Amniotic stem cell (primary cell): ENCODE results near the gene ERP44.
"Not testable (repeated sequence)": the region's sequence is repeated elsewhere in the genome, so short reads cannot be mapped to it uniquely, and the experiment has no call there.

Source experiments
- DNase-seq: peaks from one replicate; lab custom pipeline; 2025; lab: John Stamatoyannopoulos, UW

ERP44 gene

GRCh38 chr9:100098887-100099721 is at the start of gene ERP44, which contains the start of gene INVS:
TSS of gene ERP44 (minus strand) at chr9:100099000. CDS start at chr9:100098840, 160 bp downstream.
TSS of gene INVS (plus strand) at chr9:100099243. CDS start at chr9:100104522, 5,279 bp downstream.
- peak; percentile 100 for DNase-seq

GRCh38 chr9:100145976-100146375 is 47.2 kb upstream of the ERP44 start:
- not testable (repeated sequence) for DNase-seq

GRCh38 chr9:100145167-100145934 is 46.6 kb upstream of the ERP44 start:
- DNase-seq = not testable (repeated sequence)

GRCh38 chr9:100141862-100142261 is 43.1 kb upstream of the ERP44 start:
- not testable (repeated sequence) for DNase-seq

- DNase-seq = not testable (repeated sequence)
Measured at GRCh38 chr9:100140303-100140702, 41.5 kb upstream of the ERP44 start.

DNA sequence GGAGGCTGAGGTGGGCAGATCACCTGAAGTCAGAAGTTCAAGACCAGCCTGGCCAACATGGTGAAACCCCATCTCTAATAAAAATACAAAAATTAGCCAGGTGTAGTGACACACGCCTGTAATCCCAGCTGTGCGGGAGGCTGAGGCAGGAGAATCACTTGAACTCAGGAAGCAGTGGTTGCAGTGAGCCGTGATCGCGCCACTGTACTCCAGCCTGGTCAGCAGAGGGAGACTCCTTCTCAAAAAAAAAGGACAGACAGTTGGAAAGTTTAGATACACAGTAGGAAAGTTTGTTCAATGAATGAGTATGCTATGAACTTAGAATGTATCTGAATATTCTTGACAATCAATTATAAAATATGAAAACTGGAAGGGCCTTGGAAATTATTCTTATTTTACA is 38.0 kb upstream of the ERP44 start:
- DNase-seq = not testable (repeated sequence)

DNA sequence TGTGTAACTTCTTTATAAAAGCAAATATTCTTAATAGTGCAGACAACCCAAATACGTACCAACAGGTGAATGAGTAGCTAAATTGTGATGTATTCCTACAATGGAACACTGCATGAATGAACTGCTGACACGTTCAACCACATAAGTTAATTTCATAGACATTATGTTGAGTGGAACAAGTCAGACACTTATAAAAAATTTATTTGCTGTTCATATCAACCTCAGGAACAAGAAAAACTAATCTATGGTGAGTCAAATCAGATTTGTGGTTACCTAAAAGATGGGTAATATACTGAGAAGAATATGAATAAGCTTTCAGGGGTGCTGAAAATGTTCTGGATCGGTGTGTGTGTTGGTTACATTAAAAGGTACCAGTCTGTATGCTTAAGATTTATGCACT is 35.9 kb upstream of the ERP44 start:
- no peak for DNase-seq

DNA sequence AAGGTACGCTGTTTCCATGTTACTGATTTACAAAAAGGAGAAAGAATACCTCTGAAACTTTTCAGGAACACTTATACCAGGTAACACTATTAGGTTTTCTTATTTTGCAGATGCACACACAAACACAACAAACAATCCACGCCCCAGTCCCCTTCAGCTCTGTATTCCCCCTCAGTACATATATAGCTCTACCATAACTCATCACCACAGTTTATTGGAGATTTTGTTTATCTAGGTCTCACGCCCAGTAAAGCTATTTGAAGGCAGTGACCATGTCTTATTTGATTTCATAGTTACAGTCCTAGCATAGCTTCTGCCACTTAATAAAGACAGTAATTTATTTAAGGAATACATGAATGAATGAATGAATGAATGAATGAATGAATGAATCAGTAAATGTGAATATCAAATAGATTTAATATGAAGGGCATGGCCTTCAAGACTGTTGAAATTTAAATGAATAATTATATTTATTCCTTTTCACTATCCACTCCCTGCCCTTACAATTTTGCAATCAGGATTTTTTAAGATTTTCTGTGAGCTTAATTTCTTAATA is 33.2 kb upstream of the ERP44 start:
- DNase-seq = no peak

DNA sequence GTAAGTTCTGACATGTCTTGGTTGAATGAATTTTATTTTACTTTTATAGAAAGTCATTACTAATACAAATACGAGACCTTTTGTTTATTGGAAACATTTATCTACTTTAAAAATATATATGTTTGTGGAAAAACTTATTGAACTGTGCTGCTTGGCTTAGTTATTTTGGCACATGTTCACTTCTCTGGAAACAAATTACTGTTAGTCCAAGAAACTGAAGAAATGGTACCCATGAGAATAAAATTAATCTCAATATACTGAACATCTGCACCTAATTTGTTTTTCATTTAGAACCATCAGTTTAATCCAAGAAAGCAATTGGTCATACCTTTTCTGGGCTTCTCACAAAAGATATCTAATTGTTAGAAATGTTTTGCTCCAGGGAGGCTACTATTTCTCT is 32.4 kb upstream of the ERP44 start:
- DNase-seq = no peak

DNA sequence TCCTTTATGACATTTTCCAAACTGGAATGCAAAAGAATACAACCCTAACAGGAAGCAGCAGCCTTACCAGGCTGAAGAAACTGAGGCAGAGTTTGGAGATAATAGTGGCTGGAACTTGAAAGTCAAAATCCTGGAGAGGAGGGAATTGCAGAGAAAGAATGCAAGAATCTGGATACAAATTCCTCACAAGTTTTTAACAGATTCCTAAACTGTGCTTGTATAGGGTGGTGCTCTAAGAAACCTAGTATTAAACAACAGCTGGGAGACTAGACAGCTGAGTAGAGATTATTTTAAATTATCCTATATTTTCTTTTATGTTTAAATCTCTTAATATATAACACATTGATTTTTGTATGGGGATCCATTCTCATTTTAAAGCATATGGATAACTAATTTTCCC is 31.0 kb upstream of the ERP44 start:
- DNase-seq = no peak

GRCh38 chr9:100126423-100126822 is 27.6 kb upstream of the ERP44 start:
- no peak for DNase-seq

GRCh38 chr9:100125910-100126309 is 27.1 kb upstream of the ERP44 start:
- no peak for DNase-seq

DNA sequence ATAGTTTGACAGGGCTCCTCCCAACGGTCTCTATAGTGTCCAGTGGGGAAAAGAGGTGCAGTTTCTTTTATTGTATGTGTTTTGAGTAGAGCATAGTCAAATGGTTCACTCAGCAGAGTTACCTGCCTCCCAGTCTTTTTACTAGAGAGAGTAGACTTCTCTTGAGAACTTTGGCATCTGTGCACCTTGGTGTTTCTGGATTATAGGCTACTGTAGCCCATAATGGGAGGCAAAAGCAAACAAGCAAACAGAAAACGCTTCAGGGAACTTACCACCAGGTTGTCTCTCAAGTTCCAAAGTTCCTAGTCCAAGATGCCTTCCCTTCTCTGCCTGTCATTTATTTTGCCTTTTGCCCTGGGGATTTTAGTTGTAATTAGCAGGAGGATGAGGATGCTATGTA is 26.4 kb upstream of the ERP44 start:
- no peak for DNase-seq

- no peak for DNase-seq
Measured at GRCh38 chr9:100120286-100120685, 21.5 kb upstream of the ERP44 start.

DNA sequence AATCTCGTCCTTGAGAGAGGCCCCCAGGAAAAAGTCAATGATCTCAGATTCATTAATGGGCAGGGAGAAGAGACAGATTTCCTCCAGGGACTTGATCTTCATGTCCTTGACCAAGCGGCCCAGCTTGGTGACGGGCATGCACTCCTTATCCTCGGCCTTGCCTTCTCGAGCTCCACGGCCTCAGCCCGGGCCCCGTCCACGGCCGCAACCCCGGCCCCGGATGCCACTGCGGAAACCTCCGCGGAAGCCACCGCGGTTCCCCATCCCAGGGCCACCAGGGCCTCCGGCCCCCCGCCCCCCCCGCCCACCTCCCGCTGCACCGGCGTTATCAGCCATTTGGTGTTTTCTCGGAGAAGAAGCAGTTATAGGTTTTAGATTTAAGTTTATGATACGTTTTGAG is 18.5 kb upstream of the ERP44 start:
- no peak for DNase-seq

DNA sequence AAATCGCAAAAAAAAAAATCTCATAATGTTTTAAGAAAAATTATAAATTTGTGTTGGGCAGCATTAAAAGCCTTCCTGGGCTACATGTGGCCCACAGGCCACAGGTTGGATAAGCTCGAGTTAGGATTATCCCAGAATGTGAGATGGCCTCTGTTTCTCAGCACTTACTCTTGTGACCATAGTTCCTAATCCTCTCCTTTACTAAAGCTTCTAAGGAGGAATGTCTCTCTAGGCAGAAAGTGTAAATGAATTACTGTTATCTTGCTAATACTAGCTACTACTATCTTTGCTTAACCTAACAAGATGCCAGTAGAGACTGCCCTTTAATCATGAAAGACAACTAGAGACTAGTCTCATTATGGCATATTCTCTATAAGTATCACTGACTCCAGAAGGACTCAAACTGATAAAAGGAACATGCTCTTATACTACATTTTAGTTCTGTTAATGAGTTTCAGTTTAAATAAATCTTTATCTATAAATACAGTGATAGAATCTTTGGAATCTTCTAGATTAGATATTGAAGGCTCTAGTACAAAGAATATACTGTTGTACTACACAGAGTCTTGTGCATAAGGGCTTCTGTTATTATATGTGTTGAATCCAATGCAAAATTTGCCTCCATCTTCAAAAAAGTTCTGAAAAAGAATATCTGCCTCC is 14.0 kb upstream of the ERP44 start:
- DNase-seq = no peak

DNA sequence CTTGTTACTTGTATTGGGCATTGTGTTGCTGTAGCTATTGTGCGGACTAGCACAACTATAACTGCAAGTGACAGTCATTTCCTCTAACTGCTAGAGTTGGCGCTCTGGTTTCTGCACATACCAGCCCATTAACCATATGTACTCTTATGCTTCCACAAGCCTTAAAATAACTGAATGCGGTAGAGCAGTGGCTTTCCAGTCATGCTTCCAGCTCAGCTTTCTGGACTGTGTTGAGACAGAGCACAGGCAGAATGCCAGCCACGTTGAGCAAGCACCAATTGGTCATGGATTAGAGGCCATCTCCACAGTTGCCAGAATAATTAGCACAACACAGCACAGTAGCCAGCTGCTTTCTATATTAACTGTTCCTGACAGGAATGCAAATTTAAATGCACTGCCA is 12.4 kb upstream of the ERP44 start:
- DNase-seq = peak; percentile 92

DNA sequence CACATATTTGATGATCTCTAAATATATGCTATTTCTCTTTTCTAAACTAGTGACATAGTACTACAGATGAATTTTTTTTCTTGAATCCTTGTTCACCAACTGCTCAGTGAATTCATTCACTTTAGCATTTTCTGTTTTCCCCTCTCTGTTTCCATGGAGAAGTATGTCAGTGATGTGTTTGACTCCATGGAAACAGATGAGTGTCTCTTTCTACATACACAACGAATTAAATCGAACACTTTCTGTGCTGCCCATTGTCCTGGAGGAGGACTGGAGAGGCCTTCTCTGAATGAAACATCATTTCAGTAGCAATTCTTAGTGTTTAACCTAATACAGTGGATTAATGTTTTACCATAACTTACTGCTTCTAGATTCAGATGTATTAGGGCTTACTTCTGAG is 9.8 kb upstream of the ERP44 start:
- no peak for DNase-seq

DNA sequence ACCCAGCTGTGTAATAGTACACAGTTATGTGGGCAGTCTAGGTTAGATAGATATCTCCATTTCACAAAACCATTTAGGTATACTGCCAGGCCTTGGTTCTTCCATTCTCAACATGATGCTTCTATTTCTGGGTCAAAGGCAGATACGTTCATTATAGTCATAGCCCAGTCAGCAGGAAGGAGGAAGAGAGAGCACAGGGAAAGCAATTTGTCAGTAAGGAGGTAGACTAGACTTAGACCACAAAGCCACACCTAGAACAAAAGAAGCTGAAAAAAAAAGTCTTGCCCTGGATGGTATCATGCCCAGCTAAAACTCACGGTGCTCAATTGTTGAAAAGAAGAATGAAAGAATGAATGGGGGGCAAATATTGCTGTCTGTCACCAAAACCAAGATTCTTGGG is 7.8 kb upstream of the ERP44 start:
- DNase-seq = no peak

- no peak for DNase-seq
Measured at GRCh38 chr9:100105861-100106260, 7.1 kb upstream of the ERP44 start.

DNA sequence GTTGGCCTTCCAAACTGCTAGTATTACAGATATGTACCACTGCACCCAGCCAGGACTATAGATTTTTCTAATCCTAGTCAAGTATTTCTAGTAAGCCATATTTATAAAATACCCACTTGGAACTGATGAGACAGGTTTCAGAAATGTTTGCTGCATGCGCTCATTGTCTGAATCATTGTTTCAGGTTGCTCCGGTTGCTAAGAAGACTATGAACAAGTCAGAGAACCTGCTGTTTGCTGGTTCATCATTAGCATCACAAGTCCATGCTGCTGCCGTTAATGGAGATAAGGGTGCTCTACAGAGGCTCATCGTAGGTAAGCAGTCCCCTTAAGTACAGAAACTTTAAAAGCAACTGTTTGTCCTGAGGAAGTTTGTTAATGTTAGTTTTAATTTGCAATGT is 5.5 kb upstream of the ERP44 start:
- DNase-seq = no peak

DNA sequence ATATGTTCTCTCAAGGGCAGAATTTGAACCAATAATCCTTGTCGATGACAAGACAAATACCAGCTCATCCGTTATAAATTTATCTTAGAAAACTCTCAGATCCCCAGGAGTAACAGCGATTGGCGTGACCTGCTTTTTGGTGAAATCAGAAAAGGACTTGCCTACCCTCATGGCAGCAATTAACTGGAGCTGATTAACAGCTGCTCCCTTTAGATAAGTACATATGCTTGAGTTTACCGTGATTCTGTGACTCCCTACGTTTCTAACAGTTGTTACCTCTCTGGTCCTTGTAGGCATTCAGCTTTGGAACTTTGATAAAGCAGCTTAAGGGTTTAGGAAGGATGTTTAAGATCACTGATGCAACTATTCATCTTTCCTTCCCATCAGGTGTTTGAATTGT is 2.8 kb upstream of the ERP44 start:
- DNase-seq = no peak
